HepG2 (cell line): ENCODE measurements around the gene ACSF3. TPM values are rescaled to one million over a fixed set of nuclear protein-coding genes. Genes with fewer than 3 reads are reported as not detected.

Experiments used
- ARNT2 ChIP-seq: sonication (generic); formaldehyde crosslinking; IDR thresholded peaks from 2 replicates; pipeline ENCODE4 v1.8.0; 2022; ENCODE audit warnings: mild to moderate bottlenecking, low read depth, missing genetic modification reagents, moderate library complexity
- CBFB ChIP-seq: sonication (generic); formaldehyde crosslinking; IDR thresholded peaks from 2 replicates; pipeline ENCODE4 v1.4.0; 2020; ENCODE audit warnings: missing genetic modification reagents
- EED ChIP-seq: sonication (generic); formaldehyde crosslinking; IDR thresholded peaks from 2 replicates; pipeline ENCODE4 v1.5.0; 2020; ENCODE audit warnings: mild to moderate bottlenecking, missing genetic modification reagents
- HNF4G ChIP-seq, 2 experiments: sonication (generic) in 1 of 2; formaldehyde crosslinking in 1 of 2; IDR thresholded peaks; 2 replicates each; pipeline versions ENCODE4 v1.4.0 to v1.6.1; 2011 to 2020; ENCODE audit warnings: borderline replicate concordance in 2 of 2, low read depth in 2 of 2, mild to moderate bottlenecking in 2 of 2, low read length in 1 of 2, missing genetic modification reagents in 1 of 2, moderate library complexity in 1 of 2
- JUN ChIP-seq: sonication (generic); formaldehyde crosslinking; IDR thresholded peaks from 2 replicates; pipeline ENCODE4 v1.4.0; 2020; ENCODE audit warnings: mild to moderate bottlenecking, missing genetic modification reagents
- KDM1A ChIP-seq: IDR thresholded peaks from 2 replicates; pipeline ENCODE4 v1.6.1; 2016; ENCODE audit warnings: missing compliant biosample characterization
- MAF1 ChIP-seq: sonication (generic); formaldehyde crosslinking; IDR thresholded peaks from 2 replicates; pipeline ENCODE4 v1.5.0; 2020; ENCODE audit warnings: missing genetic modification reagents, borderline replicate concordance
- NFAT5 ChIP-seq: sonication (generic); formaldehyde crosslinking; IDR thresholded peaks from 2 replicates; pipeline ENCODE4 v1.4.0; 2020; ENCODE audit warnings: missing genetic modification reagents
- NKX3-1 ChIP-seq: sonication (generic); formaldehyde crosslinking; IDR thresholded peaks from 2 replicates; pipeline ENCODE4 v1.5.0; 2020; ENCODE audit warnings: missing genetic modification reagents
- PHF20 ChIP-seq: sonication (generic); formaldehyde crosslinking; IDR thresholded peaks from 2 replicates; pipeline ENCODE4 v1.5.0; 2020; ENCODE audit warnings: mild to moderate bottlenecking, missing genetic modification reagents
- SP4 ChIP-seq: sonication (generic); formaldehyde crosslinking; IDR thresholded peaks from 2 replicates; pipeline ENCODE4 v1.8.1; 2023; ENCODE audit warnings: mild to moderate bottlenecking, missing genetic modification reagents
- SP5 ChIP-seq: IDR thresholded peaks from 2 replicates; pipeline ENCODE4 v1.6.1; 2016; ENCODE audit warnings: low read depth, borderline replicate concordance
- ZBTB26 ChIP-seq: IDR thresholded peaks from 2 replicates; pipeline ENCODE4 v1.6.1; 2016; ENCODE audit warnings: missing compliant biosample characterization, missing genetic modification reagents, borderline replicate concordance
- ZNF124 ChIP-seq: sonication (generic); formaldehyde crosslinking; IDR thresholded peaks from 2 replicates; pipeline ENCODE4 v1.4.0; 2020; ENCODE audit warnings: missing genetic modification reagents
- ZNF281 ChIP-seq: sonication (generic); formaldehyde crosslinking; IDR thresholded peaks from 2 replicates; pipeline ENCODE4 v1.4.0; 2020; ENCODE audit warnings: missing genetic modification reagents, borderline replicate concordance
- ZNF446 ChIP-seq: sonication (generic); formaldehyde crosslinking; IDR thresholded peaks from 2 replicates; pipeline ENCODE4 v1.5.0; 2020; ENCODE audit warnings: mild to moderate bottlenecking, missing genetic modification reagents
- ZNF550 ChIP-seq: sonication (generic); formaldehyde crosslinking; IDR thresholded peaks from 2 replicates; pipeline ENCODE4 v1.4.0; 2020; ENCODE audit warnings: mild to moderate bottlenecking, missing genetic modification reagents, borderline replicate concordance
- ZNF782 ChIP-seq: sonication (generic); formaldehyde crosslinking; IDR thresholded peaks from 2 replicates; pipeline ENCODE4 v1.4.0; 2020; ENCODE audit warnings: missing genetic modification reagents, mild to moderate bottlenecking, borderline replicate concordance
- ZNF792 ChIP-seq: IDR thresholded peaks from 2 replicates; pipeline ENCODE4 v1.6.1; 2016
- ZSCAN25 ChIP-seq: sonication (generic); formaldehyde crosslinking; IDR thresholded peaks from 2 replicates; pipeline ENCODE4 v1.8.0; 2022; ENCODE audit warnings: mild to moderate bottlenecking, missing genetic modification reagents
- polyA plus RNA-seq, 8 experiments: library from polyadenylated mRNA; depleted of rRNA in 3 of 8; stranded (reverse) in 7 of 8; unstranded in 1 of 8; fragments of >200 nt; fragmentation: Illumina TruSeq in 4 of 8; extraction: Trizol in 4 of 8; gene quantifications; 2 replicates each; pipeline versions ENCODE4 v1.2.1 to v1.2.3, GENCODE V29; 2011 to 2016; ENCODE audit warnings: low read depth in 4 of 8, missing spikeins in 1 of 8, mixed read lengths in 1 of 8; ENCODE audit not compliant: insufficient read depth in 1 of 8
- total RNA-seq, 5 experiments: library from RNA; depleted of rRNA; stranded (reverse); fragments of >200 nt; fragmentation: Illumina TruSeq; extraction: Trizol; gene quantifications; 2 replicates each; pipeline ENCODE4 v1.2.3, GENCODE V29; 2016; ENCODE audit warnings: low read depth in 1 of 5

The ACSF3 gene
- total and polyA plus RNA-seq, 2 of the 13 experiments (the other 11 are each of a cell fraction or from before 2014, with no cell fraction given) = 14.9 to 30.6 TPM

GRCh38 chr16:89192186-89192955 lies 98.7 kb downstream of the ACSF3 start (continued):
- peak; percentile 82; the same call in 1 of the 2 replicates for TF ChIP-seq NFAT5 (CRISPR knock-in tag)
- 0 out of 2 replicates have a peak, but pooled peaks have one; percentile 36 for TF ChIP-seq KDM1A
- TF ChIP-seq ZSCAN25 (CRISPR knock-in tag) = peak; percentile 67; the same call in 1 of the 2 replicates
- TF ChIP-seq SP4 = peak; percentile 100
- peak; percentile 80 for TF ChIP-seq ARNT2 (CRISPR knock-in tag)
- TF ChIP-seq ZNF792 (CRISPR knock-in tag) = peak; percentile 81
- TF ChIP-seq ZNF446 (CRISPR knock-in tag) = peak; percentile 87; the same call in 1 of the 2 replicates
- TF ChIP-seq MAF1 (CRISPR knock-in tag) = 0 out of 2 replicates have a peak, but pooled peaks have one; percentile 37
- TF ChIP-seq HNF4G (IDR thresholded peaks at IDR 0.05; ENCODE audit: borderline replicate concordance, low read depth, low read length) = peak; percentile 54
- peak; percentile 70; the same call in 1 of the 2 replicates for TF ChIP-seq HNF4G (CRISPR knock-in tag; IDR thresholded peaks at IDR 0.05; ENCODE audit: borderline replicate concordance, low read depth)
- TF ChIP-seq CBFB (CRISPR knock-in tag) = peak; percentile 85
- TF ChIP-seq NKX3-1 (CRISPR knock-in tag) = peak; percentile 80
- TF ChIP-seq ZNF782 (CRISPR knock-in tag) = peak; percentile 70; the same call in 1 of the 2 replicates
- TF ChIP-seq JUN (CRISPR knock-in tag) = peak; percentile 48; the same call in 1 of the 2 replicates
- peak; percentile 72; the same call in 1 of the 2 replicates for TF ChIP-seq ZBTB26 (CRISPR knock-in tag)
- peak; percentile 86; the same call in 1 of the 2 replicates for TF ChIP-seq ZNF124
- TF ChIP-seq EED (CRISPR knock-in tag) = peak; percentile 95
- TF ChIP-seq SP5 (CRISPR knock-in tag) = peak; percentile 92
- peak; percentile 67; the same call in 1 of the 2 replicates for TF ChIP-seq PHF20 (CRISPR knock-in tag)
- peak; percentile 76 for TF ChIP-seq ZNF281
- 0 out of 2 replicates have a peak, but pooled peaks have one; percentile 49 for TF ChIP-seq ZNF550 (CRISPR knock-in tag)
